Measurements from ENCODE around the gene GRID2.

- TF ChIP-seq CTCF (IDR thresholded peaks at IDR 0.05) (peak in 1 of 3 donors; percentile 13), POLR2A (IDR thresholded peaks at IDR 0.05) (no peak)
Observed at GRCh38 chr4:93730760-93731159, 1427.0 kb downstream of the GRID2 start.

Data from breast epithelium (tissue), 3 donors.